GM10266 (cell line): ENCODE results near the gene RNF220.

Source experiments
- DNase-seq: peaks from one replicate; pipeline ENCODE4 v3.0.0; 2012; ENCODE audit errors: extremely low spot score
- CTCF ChIP-seq: IDR thresholded peaks from 2 replicates; pipeline ENCODE4 v1.5.1; 2012; ENCODE audit warnings: mild to moderate bottlenecking, low read depth; ENCODE audit not compliant: control insufficient read depth, insufficient read depth; ENCODE audit errors: missing control alignments

RNF220 gene

GRCh38 chr1:44616284-44616990 lies 211.4 kb downstream of the RNF220 start:
- no peak for DNase-seq

GRCh38 chr1:44616991-44617702 lies 212.1 kb downstream of the RNF220 start:
- no peak for TF ChIP-seq CTCF
- DNase-seq, result no peak

More at GRCh38 chr1:44616284-44616990, 211.4 kb downstream of the RNF220 start:
- no peak for TF ChIP-seq CTCF

- peak; percentile 33 for DNase-seq
- no peak for TF ChIP-seq CTCF
Observed at GRCh38 chr1:44617703-44618029, 212.6 kb downstream of the RNF220 start.

- TF ChIP-seq CTCF, result no peak
- no peak for DNase-seq
Observed at GRCh38 chr1:44619261-44619900, 214.3 kb downstream of the RNF220 start.

GRCh38 chr1:44620072-44620471 lies 215.0 kb downstream of the RNF220 start:
- no peak for TF ChIP-seq CTCF

GRCh38 chr1:44621841-44622286 lies 216.8 kb downstream of the RNF220 start:
- TF ChIP-seq CTCF, result no peak
- no peak for DNase-seq

More at GRCh38 chr1:44620072-44620471, 215.0 kb downstream of the RNF220 start:
- DNase-seq, result no peak

- no peak for DNase-seq
- TF ChIP-seq CTCF, result no peak
Observed at GRCh38 chr1:44624268-44624901, 219.3 kb downstream of the RNF220 start.
